Measurements from ENCODE around the gene SRPRA.
"Not testable (repeated sequence)": the region's sequence is repeated elsewhere in the genome, so short reads cannot be mapped to it uniquely, and the experiment has no call there.

The SRPRA gene, protein sequence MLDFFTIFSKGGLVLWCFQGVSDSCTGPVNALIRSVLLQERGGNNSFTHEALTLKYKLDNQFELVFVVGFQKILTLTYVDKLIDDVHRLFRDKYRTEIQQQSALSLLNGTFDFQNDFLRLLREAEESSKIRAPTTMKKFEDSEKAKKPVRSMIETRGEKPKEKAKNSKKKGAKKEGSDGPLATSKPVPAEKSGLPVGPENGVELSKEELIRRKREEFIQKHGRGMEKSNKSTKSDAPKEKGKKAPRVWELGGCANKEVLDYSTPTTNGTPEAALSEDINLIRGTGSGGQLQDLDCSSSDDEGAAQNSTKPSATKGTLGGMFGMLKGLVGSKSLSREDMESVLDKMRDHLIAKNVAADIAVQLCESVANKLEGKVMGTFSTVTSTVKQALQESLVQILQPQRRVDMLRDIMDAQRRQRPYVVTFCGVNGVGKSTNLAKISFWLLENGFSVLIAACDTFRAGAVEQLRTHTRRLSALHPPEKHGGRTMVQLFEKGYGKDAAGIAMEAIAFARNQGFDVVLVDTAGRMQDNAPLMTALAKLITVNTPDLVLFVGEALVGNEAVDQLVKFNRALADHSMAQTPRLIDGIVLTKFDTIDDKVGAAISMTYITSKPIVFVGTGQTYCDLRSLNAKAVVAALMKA

DNA sequence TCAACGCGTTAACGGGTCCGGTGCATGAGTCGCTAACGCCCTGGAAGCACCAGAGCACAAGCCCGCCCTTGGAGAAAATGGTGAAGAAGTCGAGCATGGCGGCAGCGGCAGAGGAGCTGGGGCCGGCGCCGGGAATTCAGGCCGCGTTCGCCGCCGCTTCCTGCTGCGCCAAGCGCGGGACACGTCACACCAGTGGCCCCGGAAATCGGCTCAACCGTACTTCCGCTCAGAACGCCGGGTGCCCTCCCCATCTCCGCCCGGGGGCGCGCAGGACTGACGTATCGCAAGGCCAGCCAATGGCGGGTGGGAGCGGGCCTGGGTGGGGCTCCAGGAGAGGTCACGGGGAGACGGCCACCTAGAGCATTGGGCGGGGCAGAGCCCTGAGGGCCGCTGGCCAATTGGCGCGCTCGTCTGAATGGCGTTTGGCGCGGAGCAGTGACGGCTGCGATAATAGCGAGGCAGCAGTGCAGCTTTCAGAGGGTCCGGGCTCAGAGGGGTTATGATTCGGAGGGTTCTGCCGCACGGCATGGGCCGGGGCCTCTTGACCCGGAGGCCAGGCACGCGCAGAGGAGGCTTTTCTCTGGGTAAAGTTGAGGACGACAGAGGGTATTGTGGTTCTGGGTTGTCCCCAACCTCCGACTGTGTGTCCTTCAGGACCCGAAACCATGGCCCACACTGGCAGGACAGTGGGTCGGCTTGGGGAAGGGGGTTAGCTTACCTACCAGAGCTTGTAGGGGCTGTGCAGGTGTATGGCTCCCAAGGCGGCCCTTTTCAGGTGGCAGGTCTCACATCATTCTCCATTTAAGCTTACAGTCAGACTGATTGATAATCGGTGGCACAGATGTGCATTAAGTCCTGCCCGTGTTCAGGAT is at the start of gene SRPRA, which contains the start of gene FOXRED1:
Gene SRPRA, minus strand, starts transcription at position 188 of the 872 bp plus-strand sequence. Its CDS starts 91 bp downstream, at position 97.
Gene FOXRED1, plus strand, starts transcription at position 447 of the 872 bp plus-strand sequence. Its CDS starts 53 bp downstream, at position 500.
- DNase-seq = peak; percentile 85

- DNase-seq = no peak
These were observed 49.3 kb upstream of the SRPRA start for GRCh38 chr11:126317756-126318573.

GRCh38 chr11:126317432-126317755 is 48.7 kb upstream of the SRPRA start:
- no peak for DNase-seq

- DNase-seq = no peak
These were observed 45.1 kb upstream of the SRPRA start for GRCh38 chr11:126313826-126314225.

GRCh38 chr11:126312961-126313360 is 44.3 kb upstream of the SRPRA start:
- DNase-seq = no peak

DNA sequence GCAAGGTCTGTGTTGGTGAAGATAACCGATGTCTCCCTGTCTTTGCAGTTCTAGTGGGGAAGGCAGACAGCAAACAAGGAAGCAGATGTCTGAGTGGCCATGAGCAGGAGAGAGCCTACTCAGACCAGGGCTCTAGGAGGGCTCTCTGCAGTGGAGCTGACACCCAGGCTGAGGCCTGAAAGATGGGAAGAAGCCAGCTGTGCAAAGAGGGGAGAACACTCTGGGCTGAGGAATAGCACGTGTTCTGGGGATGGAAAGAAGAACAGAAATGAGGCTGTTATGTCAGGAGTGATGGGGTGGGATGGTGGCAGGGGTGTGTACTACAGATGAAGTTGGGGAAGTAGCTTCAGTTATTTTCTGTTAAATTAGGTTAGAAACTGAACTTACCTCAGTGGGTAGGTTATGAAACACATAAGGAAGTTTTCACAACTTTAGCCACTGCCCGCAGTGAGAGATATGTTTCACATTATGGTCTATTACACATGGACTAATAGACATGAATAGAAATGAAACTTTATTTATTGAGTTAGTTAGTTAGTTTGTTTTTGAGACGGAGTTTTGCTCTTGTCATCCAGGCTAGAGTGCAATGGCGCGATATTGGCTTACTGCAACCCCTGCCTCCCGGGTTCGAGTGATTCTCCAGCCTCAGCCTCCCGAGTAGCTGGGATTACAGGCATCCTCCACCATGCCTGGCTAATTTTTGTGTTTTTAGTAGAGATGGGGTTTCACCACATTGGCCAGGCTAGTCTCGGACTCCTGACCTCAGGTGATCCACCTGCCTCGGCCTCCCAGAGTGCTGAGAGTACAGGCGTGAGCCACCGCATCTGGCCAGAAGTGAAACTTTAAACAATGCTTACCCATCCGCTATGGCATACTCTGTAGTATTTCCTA is 43.0 kb upstream of the SRPRA start:
- no peak for DNase-seq

DNA sequence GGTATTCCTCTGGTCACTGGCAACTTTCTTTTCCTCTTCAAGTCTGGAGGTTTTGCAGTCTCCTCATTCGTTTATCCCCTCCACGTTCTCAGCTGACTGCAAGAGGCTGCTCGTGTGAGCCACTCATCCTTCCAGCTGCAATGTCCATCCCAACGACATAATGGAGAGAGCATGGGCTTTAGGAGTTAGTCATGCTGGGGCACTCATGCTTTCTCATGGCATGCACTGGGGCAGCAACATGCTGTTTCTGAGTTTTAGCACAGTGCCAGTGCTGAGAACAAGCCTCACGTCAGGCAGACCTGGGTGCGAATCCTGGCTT is 42.3 kb upstream of the SRPRA start:
- no peak for DNase-seq

DNA sequence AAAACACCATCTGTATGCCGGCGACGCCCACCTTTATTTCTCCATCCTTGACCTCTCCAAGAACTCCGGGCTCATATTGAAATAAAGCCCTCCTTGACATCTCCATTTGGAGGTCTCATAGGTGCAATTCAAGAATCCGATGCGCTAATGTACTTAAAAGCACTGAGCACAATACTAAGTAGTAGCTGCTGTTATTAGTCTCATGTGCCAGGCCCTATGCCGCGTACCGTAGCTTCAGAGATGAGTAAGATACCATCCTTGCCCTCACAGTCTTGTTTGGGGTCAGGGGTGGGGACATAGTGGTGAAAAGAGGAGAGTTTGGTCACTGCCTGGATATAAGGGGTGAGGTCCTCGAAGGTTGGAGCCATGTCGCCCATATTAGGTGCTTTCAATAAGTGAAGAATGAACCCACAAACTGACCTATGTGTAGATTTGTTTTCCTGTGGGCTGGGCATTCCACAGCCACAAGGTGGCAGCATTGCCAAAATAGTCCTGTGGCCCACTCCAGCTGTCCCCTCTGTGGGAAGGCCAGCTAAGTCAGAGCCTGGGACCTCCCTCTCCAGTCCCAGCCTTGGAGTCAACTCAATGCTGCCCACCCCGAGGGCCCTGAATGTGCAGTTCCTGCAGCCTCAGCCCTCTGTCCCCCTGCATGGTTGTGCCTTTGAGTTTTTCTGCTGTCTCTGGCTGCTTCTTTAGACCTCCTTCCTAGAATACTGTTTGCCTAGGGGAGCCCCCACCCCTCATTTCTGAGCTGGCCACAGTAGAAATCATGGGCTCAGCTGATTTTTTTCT is 41.7 kb upstream of the SRPRA start:
- DNase-seq = no peak

DNA sequence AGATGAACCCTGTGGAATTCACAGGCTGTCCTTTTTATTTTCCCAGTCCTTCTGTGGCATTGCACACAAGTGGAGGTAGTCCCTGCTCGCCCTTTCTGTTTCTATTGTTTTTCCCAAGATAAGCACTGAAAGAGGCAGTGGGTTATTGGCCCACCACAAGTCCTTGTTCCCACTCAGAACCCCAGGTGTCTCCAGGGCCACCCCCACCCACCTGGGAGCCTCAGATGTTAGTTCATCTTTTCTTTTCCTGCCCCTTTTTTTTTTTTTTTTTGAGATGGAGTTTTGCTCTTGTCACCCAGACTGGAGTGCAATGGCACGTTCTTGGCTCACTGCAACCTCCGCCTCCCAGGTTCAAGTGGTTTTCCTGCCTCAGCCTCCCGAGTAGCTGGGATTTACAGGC is 40.1 kb upstream of the SRPRA start:
- DNase-seq = not testable (repeated sequence)

DNA sequence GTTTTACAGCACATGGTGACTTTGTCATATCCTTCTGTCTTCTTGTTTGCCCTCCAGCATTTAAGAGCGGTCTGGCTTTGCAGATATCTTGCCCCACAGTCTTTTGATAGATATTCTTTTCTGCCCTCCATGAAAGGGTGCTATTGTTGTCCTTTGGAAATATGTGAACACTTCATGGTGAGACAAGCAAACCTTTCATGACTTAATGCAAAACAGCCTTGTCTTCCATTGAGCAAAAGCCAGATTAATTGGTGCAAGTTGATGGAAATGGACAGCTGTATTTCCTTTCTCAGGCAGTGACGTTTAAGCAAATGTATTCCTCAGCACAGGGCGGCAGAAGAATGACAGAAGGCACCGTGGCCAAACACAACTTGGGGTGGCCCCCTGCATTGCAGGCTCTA is 39.6 kb upstream of the SRPRA start:
- DNase-seq = no peak

DNA sequence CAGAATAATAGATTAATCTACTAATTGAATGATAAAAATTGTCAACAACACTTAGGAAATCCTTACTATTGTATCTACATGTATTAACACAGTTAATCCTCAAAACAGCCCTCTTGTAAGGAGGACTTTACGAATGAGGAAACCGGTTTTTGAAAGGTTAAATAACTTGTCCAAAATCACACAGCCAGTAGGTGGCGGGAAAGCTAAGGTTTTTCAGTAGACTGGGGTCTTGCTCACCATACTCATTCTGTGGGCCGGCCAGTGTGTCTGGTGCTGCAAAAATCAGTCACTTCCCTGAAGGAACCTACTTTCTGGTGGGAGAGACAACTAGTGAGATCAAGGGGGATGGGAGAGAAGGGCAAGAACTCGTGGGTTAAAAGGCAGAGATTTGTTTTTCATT is 39.0 kb upstream of the SRPRA start:
- DNase-seq = no peak

DNA sequence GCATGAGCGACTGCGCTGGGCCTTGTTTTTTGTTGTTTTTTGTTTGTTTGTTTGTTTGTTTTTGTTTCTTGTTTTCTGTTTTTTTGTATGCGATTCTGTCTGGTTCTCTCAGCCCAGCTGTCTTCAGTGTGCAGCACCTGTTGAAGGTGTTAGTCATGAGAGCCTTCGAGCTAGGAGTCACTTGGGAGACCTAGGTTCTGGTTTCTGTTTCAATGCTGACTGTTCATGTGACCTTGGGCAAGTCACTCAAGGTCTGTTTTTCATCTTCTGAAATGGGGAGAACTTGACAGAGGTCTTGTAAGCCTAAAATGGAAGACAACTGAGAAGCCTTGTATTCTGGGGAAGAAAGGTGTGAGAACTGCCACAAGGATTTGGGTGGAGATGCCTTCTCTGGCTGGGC is 37.0 kb upstream of the SRPRA start:
- DNase-seq = no peak

DNA sequence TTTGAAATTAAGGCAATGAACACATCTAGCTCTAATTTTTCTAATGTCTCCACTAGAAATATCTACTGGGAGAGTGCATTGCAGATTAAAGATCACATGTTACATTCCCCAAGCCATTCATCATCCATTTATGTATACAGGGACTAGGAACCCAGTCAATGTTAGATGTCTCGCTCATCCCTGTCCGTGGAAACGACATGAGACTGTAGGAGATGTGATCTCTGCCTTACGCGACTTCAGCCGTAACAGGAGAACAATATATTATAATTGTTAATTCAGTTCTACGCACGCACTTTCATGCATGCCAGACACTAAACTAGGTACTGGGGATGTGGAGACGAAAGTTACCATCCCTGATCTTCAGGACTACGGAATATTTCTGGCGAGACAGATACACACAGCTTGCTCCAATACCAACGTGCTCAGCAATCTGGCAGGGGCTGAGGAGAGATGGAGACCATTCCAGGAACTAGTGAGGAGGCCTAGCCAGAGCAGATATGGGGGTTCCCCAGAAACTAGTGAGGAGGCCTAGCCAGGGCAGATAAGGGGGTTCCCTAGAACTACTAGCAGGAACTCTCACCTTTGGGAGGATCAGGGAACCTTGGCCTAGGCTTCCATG is 35.9 kb upstream of the SRPRA start:
- DNase-seq = no peak

DNA sequence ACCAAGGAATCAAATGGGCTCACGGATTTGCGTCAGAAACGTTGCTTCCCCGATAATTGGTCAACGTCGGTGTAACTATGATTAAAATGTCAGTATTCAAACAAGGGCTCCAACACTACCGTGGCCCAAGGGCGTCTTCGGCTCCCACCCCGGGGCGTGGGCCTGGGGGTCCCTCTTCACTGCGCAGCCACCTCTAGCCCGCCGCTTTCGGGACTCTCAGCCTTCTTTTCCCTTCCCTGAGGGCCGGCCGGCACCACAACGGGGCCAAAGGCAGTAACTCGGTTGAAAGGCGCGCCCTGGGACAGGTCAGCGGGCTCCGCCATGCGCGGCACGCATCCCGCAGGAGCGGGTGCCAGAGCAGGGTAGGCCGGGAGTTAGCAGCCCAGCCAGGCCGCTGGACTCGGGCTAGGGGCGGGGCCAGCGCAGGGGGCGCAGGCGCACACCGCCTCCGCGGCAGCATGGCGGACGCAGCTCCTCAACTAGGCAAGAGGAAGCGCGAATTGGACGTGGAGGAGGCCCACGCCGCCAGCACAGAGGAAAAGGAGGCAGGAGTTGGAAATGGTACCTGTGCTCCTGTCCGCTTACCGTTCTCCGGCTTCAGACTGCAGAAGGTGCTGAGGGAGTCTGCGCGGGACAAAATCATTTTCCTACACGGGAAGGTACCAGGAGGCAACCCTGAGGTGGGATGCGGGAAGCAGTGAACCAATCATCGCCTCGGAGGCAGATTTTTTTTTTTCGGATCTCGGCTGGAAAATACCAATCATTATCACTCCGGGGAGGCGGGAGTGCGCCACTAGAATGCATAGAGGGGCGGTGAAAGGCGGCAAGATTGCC is 35.1 kb upstream of the SRPRA start, which contains the start of gene DCPS:
Gene DCPS, plus strand, starts transcription at position 438 of the 834 bp plus-strand sequence. Its CDS starts 21 bp downstream, at position 459.
- DNase-seq = peak; percentile 63

- DNase-seq = no peak
These were observed 28.3 kb upstream of the SRPRA start for GRCh38 chr11:126297004-126297403.

- no peak for DNase-seq
These were observed 25.0 kb upstream of the SRPRA start for GRCh38 chr11:126293726-126294125.

- no peak for DNase-seq
These were observed 22.2 kb upstream of the SRPRA start for GRCh38 chr11:126290887-126291286.

GRCh38 chr11:126288237-126288636 is 19.5 kb upstream of the SRPRA start:
- DNase-seq = no peak

DNA sequence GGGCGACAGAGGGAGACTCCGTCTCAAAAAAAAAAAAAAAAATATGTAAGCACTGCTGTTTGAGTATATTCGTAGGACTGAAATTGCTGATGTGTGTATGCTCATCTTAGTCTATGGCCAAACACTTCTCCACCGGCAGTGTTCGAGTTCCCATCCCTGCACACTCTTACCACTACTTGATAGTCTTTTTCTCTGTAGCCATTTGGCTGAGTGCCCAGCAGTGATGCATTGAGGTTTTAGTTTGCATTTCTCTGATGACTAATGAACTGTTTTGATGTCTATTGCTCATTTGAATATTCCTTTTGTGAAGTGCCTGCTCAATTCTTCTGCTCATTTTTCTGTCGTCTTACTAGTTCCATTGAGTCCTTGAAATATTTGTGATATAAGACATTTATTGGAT is 16.1 kb upstream of the SRPRA start:
- DNase-seq = peak; percentile 41
